K562 (cell line): ENCODE results near the gene CUTA. TPM values are rescaled to one million over a fixed set of nuclear protein-coding genes. Genes with fewer than 3 reads are reported as not detected.

Source experiments
- CBX2 ChIP-seq: fragments of 200-600 bp; sonication (generic); IDR thresholded peaks from one replicate; pipeline ENCODE4 v1.6.1; 2012; ENCODE audit warnings: mild to moderate bottlenecking, low read length, inconsistent platforms; ENCODE audit not compliant: insufficient read depth, poor library complexity, severe bottlenecking
- polyA plus RNA-seq, 8 experiments: library from polyadenylated mRNA; depleted of rRNA in 4 of 8; stranded (reverse) in 5 of 8; unstranded in 3 of 8; fragments of >200 nt; fragmentation: Nextera tagmentation in 2 of 8; fragmentation: Illumina TruSeq in 1 of 8; extraction: Ambion mirVana in 2 of 8; extraction: Trizol in 1 of 8; gene quantifications; 2 replicates each; pipeline versions ENCODE4 v1.2.1 to v1.2.3, GENCODE V29; 2011 to 2014; ENCODE audit warnings: inconsistent platforms in 1 of 8, missing spikeins in 1 of 8
- total RNA-seq, 7 experiments: library from RNA; depleted of rRNA in 6 of 7; stranded (reverse); fragments of >200 nt in 6 of 7; fragmentation: Illumina TruSeq in 2 of 7; extraction: Trizol in 2 of 7; gene quantifications; 2 replicates each; pipeline versions ENCODE4 v1.2.1 to v1.2.3, GENCODE V29; 2011 to 2021; ENCODE audit warnings: low replicate concordance in 1 of 7
- TF ChIP-seq, protein P1 (sequence below): fragments of 250-450 bp; sonication (Bioruptor Pico); IDR thresholded peaks from 2 replicates; pipeline ENCODE4 v1.4.0; 2020; ENCODE audit warnings: mild to moderate bottlenecking, moderate library complexity
- TF ChIP-seq, protein P2 (sequence below), 2 experiments: fragments of 450-650 bp in 1 of 2; IDR thresholded peaks; 2 replicates each; pipeline ENCODE4 v1.6.1; 2011 to 2017; ENCODE audit warnings: low read depth in 2 of 2, antibody characterized with exemption in 1 of 2, borderline replicate concordance in 1 of 2, low read length in 1 of 2, mild to moderate bottlenecking in 1 of 2, mixed read lengths in 1 of 2; ENCODE audit not compliant: control insufficient read depth in 1 of 2

The CUTA gene
- total and polyA plus RNA-seq, 9 of the 15 experiments (the other 6 are each of a cell fraction or from before 2014, with no cell fraction given), result 166 to 682 (median 310) TPM

DNA sequence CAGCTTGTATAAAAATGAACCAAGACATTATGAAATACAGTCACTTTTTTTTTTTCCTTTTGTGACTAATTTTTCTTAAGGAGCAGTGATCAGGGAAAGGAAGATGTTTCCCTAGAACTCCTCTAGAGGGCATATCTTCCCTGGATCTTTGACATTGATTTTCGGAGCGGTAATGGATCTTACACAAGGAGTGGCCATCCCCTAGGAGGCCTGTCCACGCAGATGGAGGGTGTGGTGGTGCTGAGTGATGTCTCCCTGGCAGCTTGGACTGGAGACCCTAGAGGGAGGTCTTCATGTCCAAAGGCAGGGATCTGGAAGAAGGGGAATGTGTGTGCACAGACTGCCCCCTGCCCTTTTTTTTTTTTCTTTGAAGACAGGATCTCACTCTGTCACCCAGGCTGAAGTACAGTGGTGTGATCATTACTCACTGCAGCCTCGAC, 33.3 kb downstream of the CUTA start (continued):
- TF ChIP-seq, protein P1, sequence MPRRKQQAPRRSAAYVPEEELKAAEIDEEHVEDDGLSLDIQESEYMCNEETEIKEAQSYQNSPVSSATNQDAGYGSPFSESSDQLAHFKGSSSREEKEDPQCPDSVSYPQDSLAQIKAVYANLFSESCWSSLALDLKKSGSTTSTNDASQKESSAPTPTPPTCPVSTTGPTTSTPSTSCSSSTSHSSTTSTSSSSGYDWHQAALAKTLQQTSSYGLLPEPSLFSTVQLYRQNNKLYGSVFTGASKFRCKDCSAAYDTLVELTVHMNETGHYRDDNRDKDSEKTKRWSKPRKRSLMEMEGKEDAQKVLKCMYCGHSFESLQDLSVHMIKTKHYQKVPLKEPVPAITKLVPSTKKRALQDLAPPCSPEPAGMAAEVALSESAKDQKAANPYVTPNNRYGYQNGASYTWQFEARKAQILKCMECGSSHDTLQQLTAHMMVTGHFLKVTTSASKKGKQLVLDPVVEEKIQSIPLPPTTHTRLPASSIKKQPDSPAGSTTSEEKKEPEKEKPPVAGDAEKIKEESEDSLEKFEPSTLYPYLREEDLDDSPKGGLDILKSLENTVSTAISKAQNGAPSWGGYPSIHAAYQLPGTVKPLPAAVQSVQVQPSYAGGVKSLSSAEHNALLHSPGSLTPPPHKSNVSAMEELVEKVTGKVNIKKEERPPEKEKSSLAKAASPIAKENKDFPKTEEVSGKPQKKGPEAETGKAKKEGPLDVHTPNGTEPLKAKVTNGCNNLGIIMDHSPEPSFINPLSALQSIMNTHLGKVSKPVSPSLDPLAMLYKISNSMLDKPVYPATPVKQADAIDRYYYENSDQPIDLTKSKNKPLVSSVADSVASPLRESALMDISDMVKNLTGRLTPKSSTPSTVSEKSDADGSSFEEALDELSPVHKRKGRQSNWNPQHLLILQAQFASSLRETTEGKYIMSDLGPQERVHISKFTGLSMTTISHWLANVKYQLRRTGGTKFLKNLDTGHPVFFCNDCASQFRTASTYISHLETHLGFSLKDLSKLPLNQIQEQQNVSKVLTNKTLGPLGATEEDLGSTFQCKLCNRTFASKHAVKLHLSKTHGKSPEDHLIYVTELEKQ (CRISPR knock-in tag), result no peak
- TF ChIP-seq, protein P2, sequence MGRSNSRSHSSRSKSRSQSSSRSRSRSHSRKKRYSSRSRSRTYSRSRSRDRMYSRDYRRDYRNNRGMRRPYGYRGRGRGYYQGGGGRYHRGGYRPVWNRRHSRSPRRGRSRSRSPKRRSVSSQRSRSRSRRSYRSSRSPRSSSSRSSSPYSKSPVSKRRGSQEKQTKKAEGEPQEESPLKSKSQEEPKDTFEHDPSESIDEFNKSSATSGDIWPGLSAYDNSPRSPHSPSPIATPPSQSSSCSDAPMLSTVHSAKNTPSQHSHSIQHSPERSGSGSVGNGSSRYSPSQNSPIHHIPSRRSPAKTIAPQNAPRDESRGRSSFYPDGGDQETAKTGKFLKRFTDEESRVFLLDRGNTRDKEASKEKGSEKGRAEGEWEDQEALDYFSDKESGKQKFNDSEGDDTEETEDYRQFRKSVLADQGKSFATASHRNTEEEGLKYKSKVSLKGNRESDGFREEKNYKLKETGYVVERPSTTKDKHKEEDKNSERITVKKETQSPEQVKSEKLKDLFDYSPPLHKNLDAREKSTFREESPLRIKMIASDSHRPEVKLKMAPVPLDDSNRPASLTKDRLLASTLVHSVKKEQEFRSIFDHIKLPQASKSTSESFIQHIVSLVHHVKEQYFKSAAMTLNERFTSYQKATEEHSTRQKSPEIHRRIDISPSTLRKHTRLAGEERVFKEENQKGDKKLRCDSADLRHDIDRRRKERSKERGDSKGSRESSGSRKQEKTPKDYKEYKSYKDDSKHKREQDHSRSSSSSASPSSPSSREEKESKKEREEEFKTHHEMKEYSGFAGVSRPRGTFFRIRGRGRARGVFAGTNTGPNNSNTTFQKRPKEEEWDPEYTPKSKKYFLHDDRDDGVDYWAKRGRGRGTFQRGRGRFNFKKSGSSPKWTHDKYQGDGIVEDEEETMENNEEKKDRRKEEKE (IDR thresholded peaks at IDR 0.05; ENCODE audit: borderline replicate concordance in 1 of 2, control insufficient read depth in 1 of 2, low read depth in 2 of 2, low read length in 1 of 2), result no peak
- TF ChIP-seq CBX2, result no peak
